ENCODE measurements around the gene WWOX. TPM values are rescaled to one million over a fixed set of nuclear protein-coding genes. Genes with fewer than 3 reads are reported as not detected.

The WWOX gene
- total RNA-seq, 4 donors from 2014 or later = 12.9 to 53.5 (median 25.6) TPM

GRCh38 chr16:78718141-78718540 lies 618.7 kb downstream of the WWOX start:
- no peak overlapping the region for H3K4me3 ChIP-seq
- H3K36me3 ChIP-seq = no peaks in the 10 kb centered on the region
- H3K27ac ChIP-seq = no peak overlapping the region
- no peaks in the 10 kb centered on the region for H3K9me3 ChIP-seq
- 61 to 64% methylated on average over 2 of the region's 2 CpGs for WGBS, 2 donors (ENCODE audit: low coverage in 1 of 2)
- H3K4me1 ChIP-seq = no peaks in the 10 kb centered on the region
- H3K27me3 ChIP-seq = no peaks in the 10 kb centered on the region
- no peak for TF ChIP-seq CTCF (IDR thresholded peaks at IDR 0.05)
- no peak for TF ChIP-seq POLR2AphosphoS5 (IDR thresholded peaks at IDR 0.05)
- TF ChIP-seq EP300 (IDR thresholded peaks at IDR 0.05) = no peak
- TF ChIP-seq POLR2A (IDR thresholded peaks at IDR 0.05) = no peak
- no peak for ATAC-seq

GRCh38 chr16:78720416-78720815 lies 621.0 kb downstream of the WWOX start:
- Histone ChIP-seq H3K4me3 (no peak overlapping the region), H3K4me1 (no peaks in the 10 kb centered on the region), H3K27ac (no peak overlapping the region), H3K27me3 (no peaks in the 10 kb centered on the region), H3K36me3 (no peaks in the 10 kb centered on the region), H3K9me3 (no peaks in the 10 kb centered on the region)
- TF ChIP-seq POLR2AphosphoS5 (IDR thresholded peaks at IDR 0.05) (no peak), POLR2A (IDR thresholded peaks at IDR 0.05) (no peak), CTCF (IDR thresholded peaks at IDR 0.05) (no peak), EP300 (IDR thresholded peaks at IDR 0.05) (no peak)
- no peak for ATAC-seq
- WGBS, 2 donors (ENCODE audit: low coverage in 1 of 2) = 46 to 65% methylated on average over 3 of the region's 3 CpGs

GRCh38 chr16:78727536-78727935 lies 628.1 kb downstream of the WWOX start:
- H3K36me3 ChIP-seq = no peaks in the 10 kb centered on the region
- ATAC-seq = no peak
- TF ChIP-seq CTCF (IDR thresholded peaks at IDR 0.05) = no peak
- no peak for TF ChIP-seq POLR2A (IDR thresholded peaks at IDR 0.05)
- no peak for TF ChIP-seq EP300 (IDR thresholded peaks at IDR 0.05)
- no peak for TF ChIP-seq POLR2AphosphoS5 (IDR thresholded peaks at IDR 0.05)
- no peaks in the 10 kb centered on the region for H3K27me3 ChIP-seq
- no peak overlapping the region for H3K27ac ChIP-seq
- no peaks in the 10 kb centered on the region for H3K9me3 ChIP-seq
- 100% methylated on average over 2 of the region's 2 CpGs for WGBS, 2 donors (ENCODE audit: low coverage in 1 of 2)
- H3K4me3 ChIP-seq = no peak overlapping the region
- H3K4me1 ChIP-seq = no peaks in the 10 kb centered on the region

- no peak overlapping the region for H3K4me3 ChIP-seq
- no peaks in the 10 kb centered on the region for H3K27me3 ChIP-seq
- WGBS, 2 donors (ENCODE audit: low coverage in 1 of 2) = 62 to 70% methylated on average over 2 of the region's 2 CpGs
- H3K36me3 ChIP-seq = no peaks in the 10 kb centered on the region
- H3K27ac ChIP-seq = no peak overlapping the region
- no peaks in the 10 kb centered on the region for H3K4me1 ChIP-seq
- ATAC-seq = no peak
- H3K9me3 ChIP-seq = no peaks in the 10 kb centered on the region
- TF ChIP-seq EP300 (IDR thresholded peaks at IDR 0.05) (no peak), POLR2A (IDR thresholded peaks at IDR 0.05) (no peak), CTCF (IDR thresholded peaks at IDR 0.05) (no peak), POLR2AphosphoS5 (IDR thresholded peaks at IDR 0.05) (no peak)
Measured at GRCh38 chr16:78729687-78730086, 630.2 kb downstream of the WWOX start.

GRCh38 chr16:78731785-78732184 lies 632.3 kb downstream of the WWOX start:
- no peaks in the 10 kb centered on the region for H3K4me1 ChIP-seq
- H3K4me3 ChIP-seq = no peak overlapping the region
- H3K36me3 ChIP-seq = no peaks in the 10 kb centered on the region
- WGBS, 2 donors (ENCODE audit: low coverage in 1 of 2) = 100% methylated on average over 1 of the region's 1 CpG; no CpG with 5 or more reads in 1 of the 2 donors
- no peak overlapping the region for H3K27ac ChIP-seq
- TF ChIP-seq EP300 (IDR thresholded peaks at IDR 0.05) (no peak), POLR2AphosphoS5 (IDR thresholded peaks at IDR 0.05) (no peak)
- no peaks in the 10 kb centered on the region for H3K9me3 ChIP-seq
- H3K27me3 ChIP-seq = no peaks in the 10 kb centered on the region
- no peak for ATAC-seq

All from gastroesophageal sphincter (tissue), 4 donors.